ENCODE results near the gene NTN3.

The NTN3 gene

GRCh38 chr16:2520784-2521531 lies 49.9 kb downstream of the NTN3 start:
- peak overlapping the region; percentile 83 for H3K4me3 Mint-ChIP-seq
- H3K27me3 Mint-ChIP-seq, result no peaks in the 10 kb centered on the region
- no peaks in the 10 kb centered on the region for H3K9me3 Mint-ChIP-seq
- H3K27ac Mint-ChIP-seq, result peak overlapping the region; percentile 99
- H3K4me1 Mint-ChIP-seq (ENCODE audit: low read depth), result peaks cover 72% of the 10 kb centered on the region
- intact Hi-C loops (cut with micrococcal nuclease), result loop anchor here (2.0 kb wide), 1 partner anchor 16 kb away; no protein-coding TSS in a partner anchor
- H3K36me3 Mint-ChIP-seq (ENCODE audit: low read depth), result peaks cover 97% of the 10 kb centered on the region

Data from dendritic cell treated with granulocyte-macrophage colony-stimulating factor and Interleukin-4, amounts not matched to agents 40 ng/mL and 50 ng/mL, for 4 days (primary cell).